ENCODE measurements around the gene GSE1. TPM values are rescaled to one million over a fixed set of nuclear protein-coding genes. Genes with fewer than 3 reads are reported as not detected.

The GSE1 gene
- polyA plus RNA-seq, 1 donor, result 76.5 TPM

DNA sequence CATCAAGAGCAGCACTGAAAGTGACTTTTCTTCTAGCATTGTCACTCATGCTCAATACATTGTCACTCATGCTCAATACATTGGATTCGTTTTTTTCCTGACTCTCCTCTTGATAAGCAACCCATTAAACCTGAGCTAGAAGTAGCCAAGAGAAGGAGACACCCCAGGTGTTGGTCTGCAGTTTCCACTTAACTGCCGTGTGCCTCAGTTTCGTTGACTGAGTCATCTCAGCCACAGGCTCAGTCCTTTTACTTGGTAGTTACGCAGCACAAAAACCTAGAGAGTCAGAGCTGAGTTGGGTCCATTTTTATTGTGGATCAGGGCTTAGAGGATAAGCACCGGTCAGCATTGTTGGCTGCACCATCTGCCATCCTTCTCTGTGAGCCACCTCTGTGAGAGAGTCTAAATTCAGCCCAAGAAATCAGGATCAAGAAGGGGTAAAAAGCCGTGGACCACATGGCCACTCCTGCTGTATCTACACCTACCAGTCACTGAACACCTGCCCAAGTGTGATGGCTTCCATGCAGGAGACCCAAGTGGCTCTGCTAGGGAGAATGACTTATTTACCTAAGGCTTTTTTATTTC lies 64.4 kb downstream of the GSE1 start:
- DNase-seq, result no peak

DNA sequence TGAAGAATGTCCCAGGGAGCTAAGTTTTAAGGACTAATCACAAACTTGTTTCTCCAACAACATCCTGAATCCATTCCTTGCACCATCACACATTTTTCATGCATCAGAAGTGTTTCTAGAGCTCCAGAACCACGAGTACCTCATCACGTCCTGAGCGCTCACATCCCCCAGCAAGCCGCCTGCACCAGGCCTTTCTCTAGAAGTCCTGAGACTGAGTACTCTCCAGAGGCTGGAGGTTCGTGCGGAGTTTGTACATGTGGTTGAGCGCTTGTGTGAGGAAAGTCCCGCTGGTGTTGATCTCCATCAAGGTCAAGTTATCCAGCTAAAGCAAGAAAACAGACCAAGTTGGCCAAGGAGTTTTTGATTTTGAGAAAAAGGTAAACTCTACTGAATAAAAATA lies 64.9 kb downstream of the GSE1 start:
- DNase-seq, result no peak

- DNase-seq, result no peak
These were observed 65.7 kb downstream of the GSE1 start for GRCh38 chr16:85678821-85679220.

DNA sequence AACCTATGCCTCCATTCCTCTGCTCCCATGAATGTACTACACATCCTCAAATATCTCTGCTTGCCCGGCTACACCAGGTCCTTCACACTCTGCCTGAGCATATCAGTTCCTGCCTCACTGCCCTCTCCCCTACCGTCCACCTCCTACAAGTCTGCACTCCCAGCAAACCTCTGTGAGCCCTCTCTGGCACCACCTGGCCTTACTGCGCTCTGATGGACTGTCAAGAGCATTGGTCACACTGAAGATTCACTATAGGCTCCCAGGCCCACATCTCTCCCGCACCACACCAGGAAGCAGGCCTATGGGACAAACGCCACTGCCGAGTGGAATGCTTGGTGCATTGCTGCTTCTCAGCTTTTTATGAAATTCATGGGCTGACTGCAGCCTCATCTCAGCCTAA lies 66.7 kb downstream of the GSE1 start:
- no peak for DNase-seq

- DNase-seq, result no peak
These were observed 67.3 kb downstream of the GSE1 start for GRCh38 chr16:85680352-85680944.

DNA sequence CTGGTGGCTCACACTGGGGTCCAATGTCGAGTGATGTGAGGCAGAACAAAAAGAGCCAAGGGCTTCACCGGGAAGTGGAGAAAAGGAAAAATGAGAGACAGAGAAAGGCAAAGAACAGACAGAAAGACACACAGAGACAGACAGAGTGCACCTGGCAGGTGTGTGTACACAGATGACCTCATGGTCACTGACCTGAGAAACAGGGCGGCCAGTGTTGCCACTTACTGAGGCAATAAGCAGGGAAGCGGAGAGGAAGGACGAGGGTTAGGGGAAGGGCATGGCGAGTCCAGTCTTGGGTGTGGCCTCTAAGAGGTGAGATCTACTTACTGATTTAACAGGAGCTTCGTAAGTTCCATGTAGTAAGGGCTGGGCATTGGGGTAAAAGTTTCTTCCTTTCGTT lies 68.1 kb downstream of the GSE1 start:
- DNase-seq, result no peak

DNA sequence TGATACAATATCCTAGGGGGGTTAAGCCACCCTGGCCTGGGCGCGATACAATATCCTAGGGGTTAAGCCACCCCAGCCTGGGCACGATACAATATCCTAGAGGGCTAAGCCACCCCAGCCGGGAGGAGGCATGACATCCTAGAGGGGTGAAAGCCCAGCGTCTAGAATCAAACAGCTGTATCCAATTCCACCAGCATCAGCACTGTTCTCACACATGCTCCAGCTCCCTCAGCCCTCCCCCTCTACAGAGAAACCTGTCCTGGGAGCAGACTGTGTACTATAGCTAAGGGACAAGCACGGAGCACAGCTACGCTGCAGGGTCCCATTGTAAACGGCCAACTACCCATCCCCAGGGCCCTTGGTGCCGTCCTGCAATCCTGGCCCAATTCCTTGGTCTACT lies 69.4 kb downstream of the GSE1 start:
- no peak for DNase-seq

DNA sequence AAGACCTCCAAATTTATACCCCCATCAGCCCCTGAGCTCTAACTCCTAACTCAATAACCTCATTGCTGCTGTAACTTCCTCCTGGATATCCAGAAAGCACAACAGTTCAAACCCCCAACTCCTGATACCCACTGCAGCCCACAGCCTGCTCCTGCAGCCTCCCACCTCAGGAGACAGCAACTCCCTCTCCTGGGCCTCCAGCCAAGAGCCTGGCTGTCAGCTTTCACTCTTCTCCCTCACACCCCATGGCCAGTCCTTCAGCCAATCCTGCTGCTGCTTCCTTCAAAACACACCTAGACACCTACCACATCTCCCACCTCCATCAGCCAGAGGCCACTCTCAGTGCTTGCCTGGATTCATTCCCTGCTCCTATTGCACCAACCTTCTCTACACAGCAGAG lies 70.2 kb downstream of the GSE1 start:
- no peak for DNase-seq

DNA sequence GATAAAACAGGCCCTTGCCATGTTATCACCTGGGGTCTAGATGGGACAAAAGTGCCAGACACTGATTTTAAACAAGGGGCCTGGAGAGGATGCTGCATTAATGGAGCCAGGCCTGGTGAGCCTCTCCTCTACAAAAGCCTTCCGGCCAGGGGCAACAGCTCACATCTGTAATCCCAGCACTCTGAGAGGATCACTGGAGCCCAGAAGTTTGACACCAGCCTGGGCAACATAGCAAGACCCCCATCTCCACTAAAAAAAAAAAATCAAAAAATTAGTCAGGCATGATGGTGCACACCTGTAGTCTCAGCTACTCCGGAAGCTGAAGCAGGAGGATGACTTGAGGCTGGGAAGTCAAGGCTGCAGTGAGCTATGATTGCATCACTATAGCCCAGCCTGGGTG lies 72.1 kb downstream of the GSE1 start:
- no peak for DNase-seq

DNA sequence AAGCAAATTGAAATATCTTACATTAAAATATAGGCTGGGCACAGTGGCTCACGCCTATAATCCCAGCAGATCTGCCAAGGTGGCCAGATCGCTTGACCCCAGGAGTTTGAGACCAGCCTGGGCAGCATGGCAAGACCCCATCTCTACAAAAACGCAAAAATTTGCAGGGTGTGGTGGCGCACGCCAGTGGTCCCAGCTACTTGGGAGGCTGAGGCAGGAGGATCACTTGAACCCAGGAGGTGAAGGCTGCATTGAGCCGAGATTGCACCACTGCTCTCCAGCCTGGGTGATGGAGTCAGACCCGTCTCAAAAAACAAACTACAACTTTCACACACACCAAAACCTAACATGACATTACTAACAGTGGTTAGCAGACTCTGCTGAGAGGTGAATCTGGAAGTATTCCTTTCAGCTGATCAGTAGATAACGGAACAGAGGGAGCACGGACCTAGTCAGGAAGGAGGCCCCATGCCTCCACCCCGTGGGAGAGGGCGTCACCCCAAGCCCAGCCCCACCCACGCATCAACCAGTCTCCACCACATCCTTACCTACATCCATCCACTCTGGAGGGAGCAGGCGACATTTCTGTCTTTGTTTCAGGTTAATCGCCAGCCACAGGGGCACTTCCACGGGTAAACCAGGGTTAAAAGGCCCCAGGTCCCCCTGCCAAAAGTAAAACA lies 73.9 kb downstream of the GSE1 start:
- DNase-seq, result no peak

GRCh38 chr16:85687651-85688471 lies 74.7 kb downstream of the GSE1 start:
- no peak for DNase-seq

GRCh38 chr16:85688586-85689284 lies 75.6 kb downstream of the GSE1 start, which contains the start of gene GINS2:
GINS2 (minus strand) TSS chr16:85688954; CDS start chr16:85688898, 56 bp downstream.
- peak; percentile 82 for DNase-seq

- no peak for DNase-seq
These were observed 76.3 kb downstream of the GSE1 start for GRCh38 chr16:85689285-85689949.

DNA sequence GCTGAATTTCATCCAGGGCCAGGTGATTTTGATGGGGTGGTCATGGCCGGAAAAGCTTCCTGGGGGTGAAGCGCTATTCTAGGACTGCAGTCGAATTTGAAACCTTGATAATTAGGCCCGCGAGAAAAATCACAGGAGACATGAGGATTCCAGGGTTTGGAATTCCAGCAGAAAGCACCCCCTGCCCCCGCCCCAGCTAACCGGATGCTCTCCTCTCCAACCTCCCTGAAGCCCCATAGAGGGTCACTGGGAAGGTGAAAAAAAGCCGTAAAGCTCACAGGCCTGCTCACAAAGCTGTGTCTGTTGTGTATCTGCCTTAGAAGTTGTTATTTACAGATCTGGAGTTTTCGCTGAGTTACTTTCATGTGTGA lies 76.8 kb downstream of the GSE1 start:
- no peak for DNase-seq

DNA sequence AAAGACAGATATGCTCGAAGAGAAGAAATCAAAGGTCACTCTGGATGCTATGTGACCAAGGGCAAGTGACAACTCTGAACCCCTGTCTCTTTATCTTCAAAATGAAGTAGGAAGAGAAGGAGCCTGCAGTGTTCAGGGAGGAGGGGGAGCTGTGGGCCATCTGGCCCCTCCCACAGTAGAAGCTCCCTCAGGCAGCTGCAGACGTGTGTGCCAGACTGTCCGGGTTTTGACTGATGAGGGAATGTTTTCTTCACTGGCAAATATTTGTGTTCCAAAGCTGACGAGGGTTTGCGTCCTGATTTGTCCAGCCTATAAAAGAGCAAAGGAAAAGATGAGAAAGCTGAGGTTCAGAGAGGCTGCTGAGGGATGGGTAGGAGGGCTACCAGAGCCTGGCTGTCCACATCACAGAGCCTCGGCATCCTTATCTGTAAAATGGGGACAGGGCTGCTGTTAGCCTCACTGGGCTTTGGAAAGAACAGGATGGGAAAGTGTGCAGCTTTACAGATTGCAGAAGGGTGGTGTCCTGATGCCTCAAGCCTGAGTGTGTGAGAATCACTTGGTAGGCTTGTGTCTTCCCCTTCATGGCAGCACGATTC lies 77.4 kb downstream of the GSE1 start:
- no peak for DNase-seq

DNA sequence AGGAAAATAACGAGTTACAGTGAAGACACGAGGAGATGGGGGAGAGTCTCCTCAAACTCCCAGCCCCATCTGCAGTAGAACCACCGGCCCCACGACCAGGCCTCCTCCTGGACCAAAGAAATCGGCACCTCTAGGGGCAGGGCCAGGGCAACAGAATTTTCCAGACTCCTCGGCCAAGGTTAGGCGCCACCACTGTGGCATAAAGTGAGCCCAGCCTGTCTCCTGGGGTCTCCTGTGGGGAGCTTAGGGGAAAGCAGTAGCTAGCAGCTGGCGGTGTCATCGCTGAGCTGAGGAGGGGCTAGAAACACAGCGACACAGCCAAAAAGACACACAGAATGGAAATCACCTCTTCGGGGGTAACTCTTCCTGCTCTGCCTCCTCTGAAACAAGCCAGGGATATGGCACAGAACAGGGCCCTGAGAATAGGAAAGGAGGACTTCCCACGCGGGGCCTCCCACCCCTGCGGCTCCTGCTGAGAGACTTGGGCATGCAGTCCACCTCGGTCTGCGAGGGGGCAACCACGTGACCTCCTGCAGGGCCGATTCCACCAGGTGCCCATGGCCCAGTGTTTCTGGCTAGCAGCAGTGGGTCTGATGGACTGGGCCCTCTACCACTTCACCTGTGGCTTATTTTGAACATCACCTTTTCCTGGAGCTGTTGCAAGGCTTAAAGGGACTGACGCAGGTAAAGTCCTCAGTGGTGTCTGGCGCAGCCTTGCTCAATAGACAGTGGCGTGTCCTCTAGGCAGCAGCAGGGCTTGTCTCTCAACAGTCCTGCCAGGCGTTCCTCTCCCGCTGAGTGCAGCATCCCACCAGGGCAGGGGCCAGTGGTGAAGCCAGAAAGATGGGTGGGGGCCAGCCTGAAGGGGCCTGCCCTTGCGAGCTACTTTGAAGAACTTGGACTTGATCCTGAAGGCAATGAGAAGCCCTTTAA lies 82.3 kb downstream of the GSE1 start:
- no peak for DNase-seq

GRCh38 chr16:85696781-85697180 lies 83.7 kb downstream of the GSE1 start:
- no peak for DNase-seq

GRCh38 chr16:85697431-85697830 lies 84.3 kb downstream of the GSE1 start:
- no peak for DNase-seq

DNA sequence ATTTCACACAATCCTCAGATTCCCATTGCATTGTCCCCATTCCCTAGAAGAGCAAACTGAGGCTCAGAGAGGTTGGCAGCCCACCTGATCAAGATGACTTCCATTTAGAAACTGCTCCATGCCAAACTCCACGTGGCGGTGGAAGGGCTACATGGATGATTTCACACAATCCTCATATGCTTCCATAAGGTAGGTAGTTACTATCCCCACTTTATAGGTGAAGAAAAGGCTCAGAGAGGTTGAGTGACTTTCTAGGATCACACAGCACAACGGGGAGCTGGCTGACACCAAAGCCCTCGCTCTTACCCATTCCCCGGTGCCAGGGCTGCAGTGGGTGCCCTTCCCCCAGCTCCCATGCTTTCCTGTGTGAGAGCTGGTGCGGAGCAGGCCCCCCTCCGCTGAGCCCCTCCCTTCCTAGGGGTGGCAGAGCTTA lies 85.4 kb downstream of the GSE1 start:
- no peak for DNase-seq

DNA sequence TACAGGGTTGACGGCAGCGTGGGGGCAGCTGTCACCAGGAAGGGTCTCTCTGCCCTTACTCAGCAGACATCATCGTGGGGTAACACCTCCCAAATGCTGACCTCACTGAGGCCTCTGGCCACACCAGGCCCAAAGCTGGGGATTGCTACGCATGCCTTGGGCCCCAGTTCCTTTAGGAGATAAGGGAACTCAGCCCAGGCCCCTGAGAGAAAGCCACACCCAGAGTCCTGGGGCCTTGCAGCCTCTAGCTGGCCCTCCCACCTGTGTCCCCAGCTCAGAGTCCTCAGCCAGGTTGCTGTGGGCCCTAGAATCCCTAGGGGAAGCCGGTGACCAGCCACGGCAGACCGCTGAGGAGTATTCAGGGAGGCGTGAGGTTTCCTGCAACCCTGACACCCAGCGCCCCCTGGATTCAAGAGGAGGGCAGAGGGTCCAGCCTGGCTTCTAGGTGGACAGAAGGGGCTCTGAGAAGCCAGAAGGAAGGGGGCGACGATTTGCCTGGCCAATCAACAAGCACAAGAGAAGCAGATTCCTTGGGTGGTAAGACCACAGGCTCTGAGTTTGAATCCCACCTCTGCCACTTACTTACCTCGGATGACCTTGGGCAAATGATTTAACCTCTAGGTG lies 85.9 kb downstream of the GSE1 start:
- DNase-seq, result no peak
